H1 (cell line): ENCODE results near the gene RNF6. TPM values are rescaled to one million over a fixed set of nuclear protein-coding genes. Genes with fewer than 3 reads are reported as not detected.

Source experiments
- ASH2L ChIP-seq: fragments of 200-600, 300-600 bp; sonication (generic); IDR thresholded peaks from one replicate; pipeline ENCODE4 v1.7.1; 2017; ENCODE audit warnings: low read length
- CHD1 ChIP-seq: IDR thresholded peaks from 2 replicates; pipeline ENCODE4 v1.6.1; 2012; ENCODE audit warnings: low read depth, low read length, improper control_type of control experiment
- CREB1 ChIP-seq: IDR thresholded peaks from 2 replicates; pipeline ENCODE4 v1.6.1; 2012; ENCODE audit warnings: inconsistent platforms
- KDM1A ChIP-seq: fragments of 200-600, 300-600 bp; sonication (generic); IDR thresholded peaks from 2 replicates; pipeline ENCODE4 v1.7.1; 2016; ENCODE audit warnings: mild to moderate bottlenecking, low read length, borderline replicate concordance
- NRF1 ChIP-seq: IDR thresholded peaks from 2 replicates; pipeline ENCODE4 v1.6.1; 2011; ENCODE audit warnings: mild to moderate bottlenecking, low read depth, low read length, improper control_type of control experiment
- POU5F1 ChIP-seq: IDR thresholded peaks from 2 replicates; pipeline ENCODE4 v1.6.1; 2011; ENCODE audit warnings: low read depth, mild to moderate bottlenecking, low read length, moderate library complexity
- RAD21 ChIP-seq, 2 experiments: IDR thresholded peaks in 1 of 2; conservative IDR thresholded peaks in 1 of 2; 2 replicates each; pipeline ENCODE4 v1.6.1; 2011; ENCODE audit warnings: low read depth in 2 of 2, low read length in 2 of 2, improper control_type of control experiment in 1 of 2, inconsistent platforms in 1 of 2, mild to moderate bottlenecking in 1 of 2, moderate library complexity in 1 of 2
- SP4 ChIP-seq: IDR thresholded peaks from 2 replicates; pipeline ENCODE4 v1.6.1; 2012; ENCODE audit warnings: low read length, inconsistent platforms
- TAF1 ChIP-seq: IDR thresholded peaks from 2 replicates; pipeline ENCODE4 v1.6.1; 2011; ENCODE audit warnings: mild to moderate bottlenecking, low read depth, low read length
- TBP ChIP-seq: IDR thresholded peaks from 2 replicates; pipeline ENCODE4 v1.6.1; 2011; ENCODE audit warnings: low read depth, low read length, improper control_type of control experiment
- polyA plus RNA-seq, 7 experiments: library from polyadenylated mRNA; depleted of rRNA in 3 of 7; stranded (reverse) in 5 of 7; unstranded in 2 of 7; fragments of >200 nt in 5 of 7; fragments of 200-250 nt in 2 of 7; gene quantifications; 1 replicate in 5 of 7; 2 replicates in 1 of 7; 4 replicates in 1 of 7; pipeline versions ENCODE4 v1.2.1 to v1.2.3, GENCODE V29; 2011 to 2013; ENCODE audit warnings: missing spikeins in 2 of 7, mixed read lengths in 2 of 7
- total RNA-seq: library from RNA; stranded (reverse); fragmentation: NEBNext Ultra II Directional; extraction: Animal tissue kit (Norgen Biotek cat#: 25700); gene quantifications from 2 replicates; pipeline ENCODE4 v1.2.1, GENCODE V29; 2021
- TF ChIP-seq, protein P1 (sequence below): fragments of 300-600 bp; sonication (generic); IDR thresholded peaks from 2 replicates; pipeline ENCODE4 v1.7.1; 2012; ENCODE audit warnings: low read length, moderate library complexity, mild to moderate bottlenecking, inconsistent platforms; ENCODE audit not compliant: insufficient replicate concordance

The RNF6 gene
- total and polyA plus RNA-seq, 2 of the 8 experiments (the other 6 are each of a cell fraction or from before 2014, with no cell fraction given), result 4.0 to 13.8 TPM

DNA sequence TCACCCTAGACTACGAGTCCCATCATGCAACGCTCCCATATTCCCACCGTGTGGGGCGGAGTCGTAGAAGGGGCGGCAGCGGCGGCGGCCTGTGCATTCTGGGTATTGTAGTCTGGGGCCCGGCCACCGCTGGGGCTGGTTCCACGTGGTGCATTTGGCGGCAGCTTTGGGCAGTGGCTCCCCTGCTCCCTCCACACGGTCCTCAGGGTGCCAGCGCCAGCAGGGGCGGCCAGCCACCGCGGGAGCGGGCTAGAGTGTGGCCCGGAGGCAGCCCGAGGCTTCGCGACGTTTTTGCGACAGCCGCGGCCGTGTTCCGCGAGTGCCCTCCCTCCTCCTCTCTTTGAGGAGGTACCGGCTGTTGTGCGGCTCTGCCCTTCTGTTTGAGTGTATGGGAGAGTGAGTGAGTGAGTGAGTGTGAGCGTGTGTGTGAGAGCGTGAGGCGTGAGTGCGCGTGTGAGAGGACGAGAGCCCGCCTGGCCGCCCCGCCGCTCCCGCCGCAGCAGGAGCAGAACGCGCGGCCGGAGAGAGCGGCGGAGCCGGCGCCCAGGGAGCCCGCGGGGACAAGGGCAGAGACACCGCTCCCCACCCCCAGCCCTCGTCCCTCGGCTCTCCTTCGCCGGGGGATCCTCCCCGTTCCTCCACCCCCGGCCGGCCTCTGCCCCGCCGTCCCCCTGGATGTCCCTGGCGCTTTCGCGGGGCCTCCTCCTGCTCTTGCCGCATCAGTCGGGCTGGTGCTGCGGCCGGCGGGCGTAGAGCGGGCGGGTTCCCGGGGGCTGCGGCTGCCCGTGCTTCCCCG lies 31.9 kb upstream of the RNF6 start, which contains the start of gene CDK8 (continued):
- TF ChIP-seq, protein P1, sequence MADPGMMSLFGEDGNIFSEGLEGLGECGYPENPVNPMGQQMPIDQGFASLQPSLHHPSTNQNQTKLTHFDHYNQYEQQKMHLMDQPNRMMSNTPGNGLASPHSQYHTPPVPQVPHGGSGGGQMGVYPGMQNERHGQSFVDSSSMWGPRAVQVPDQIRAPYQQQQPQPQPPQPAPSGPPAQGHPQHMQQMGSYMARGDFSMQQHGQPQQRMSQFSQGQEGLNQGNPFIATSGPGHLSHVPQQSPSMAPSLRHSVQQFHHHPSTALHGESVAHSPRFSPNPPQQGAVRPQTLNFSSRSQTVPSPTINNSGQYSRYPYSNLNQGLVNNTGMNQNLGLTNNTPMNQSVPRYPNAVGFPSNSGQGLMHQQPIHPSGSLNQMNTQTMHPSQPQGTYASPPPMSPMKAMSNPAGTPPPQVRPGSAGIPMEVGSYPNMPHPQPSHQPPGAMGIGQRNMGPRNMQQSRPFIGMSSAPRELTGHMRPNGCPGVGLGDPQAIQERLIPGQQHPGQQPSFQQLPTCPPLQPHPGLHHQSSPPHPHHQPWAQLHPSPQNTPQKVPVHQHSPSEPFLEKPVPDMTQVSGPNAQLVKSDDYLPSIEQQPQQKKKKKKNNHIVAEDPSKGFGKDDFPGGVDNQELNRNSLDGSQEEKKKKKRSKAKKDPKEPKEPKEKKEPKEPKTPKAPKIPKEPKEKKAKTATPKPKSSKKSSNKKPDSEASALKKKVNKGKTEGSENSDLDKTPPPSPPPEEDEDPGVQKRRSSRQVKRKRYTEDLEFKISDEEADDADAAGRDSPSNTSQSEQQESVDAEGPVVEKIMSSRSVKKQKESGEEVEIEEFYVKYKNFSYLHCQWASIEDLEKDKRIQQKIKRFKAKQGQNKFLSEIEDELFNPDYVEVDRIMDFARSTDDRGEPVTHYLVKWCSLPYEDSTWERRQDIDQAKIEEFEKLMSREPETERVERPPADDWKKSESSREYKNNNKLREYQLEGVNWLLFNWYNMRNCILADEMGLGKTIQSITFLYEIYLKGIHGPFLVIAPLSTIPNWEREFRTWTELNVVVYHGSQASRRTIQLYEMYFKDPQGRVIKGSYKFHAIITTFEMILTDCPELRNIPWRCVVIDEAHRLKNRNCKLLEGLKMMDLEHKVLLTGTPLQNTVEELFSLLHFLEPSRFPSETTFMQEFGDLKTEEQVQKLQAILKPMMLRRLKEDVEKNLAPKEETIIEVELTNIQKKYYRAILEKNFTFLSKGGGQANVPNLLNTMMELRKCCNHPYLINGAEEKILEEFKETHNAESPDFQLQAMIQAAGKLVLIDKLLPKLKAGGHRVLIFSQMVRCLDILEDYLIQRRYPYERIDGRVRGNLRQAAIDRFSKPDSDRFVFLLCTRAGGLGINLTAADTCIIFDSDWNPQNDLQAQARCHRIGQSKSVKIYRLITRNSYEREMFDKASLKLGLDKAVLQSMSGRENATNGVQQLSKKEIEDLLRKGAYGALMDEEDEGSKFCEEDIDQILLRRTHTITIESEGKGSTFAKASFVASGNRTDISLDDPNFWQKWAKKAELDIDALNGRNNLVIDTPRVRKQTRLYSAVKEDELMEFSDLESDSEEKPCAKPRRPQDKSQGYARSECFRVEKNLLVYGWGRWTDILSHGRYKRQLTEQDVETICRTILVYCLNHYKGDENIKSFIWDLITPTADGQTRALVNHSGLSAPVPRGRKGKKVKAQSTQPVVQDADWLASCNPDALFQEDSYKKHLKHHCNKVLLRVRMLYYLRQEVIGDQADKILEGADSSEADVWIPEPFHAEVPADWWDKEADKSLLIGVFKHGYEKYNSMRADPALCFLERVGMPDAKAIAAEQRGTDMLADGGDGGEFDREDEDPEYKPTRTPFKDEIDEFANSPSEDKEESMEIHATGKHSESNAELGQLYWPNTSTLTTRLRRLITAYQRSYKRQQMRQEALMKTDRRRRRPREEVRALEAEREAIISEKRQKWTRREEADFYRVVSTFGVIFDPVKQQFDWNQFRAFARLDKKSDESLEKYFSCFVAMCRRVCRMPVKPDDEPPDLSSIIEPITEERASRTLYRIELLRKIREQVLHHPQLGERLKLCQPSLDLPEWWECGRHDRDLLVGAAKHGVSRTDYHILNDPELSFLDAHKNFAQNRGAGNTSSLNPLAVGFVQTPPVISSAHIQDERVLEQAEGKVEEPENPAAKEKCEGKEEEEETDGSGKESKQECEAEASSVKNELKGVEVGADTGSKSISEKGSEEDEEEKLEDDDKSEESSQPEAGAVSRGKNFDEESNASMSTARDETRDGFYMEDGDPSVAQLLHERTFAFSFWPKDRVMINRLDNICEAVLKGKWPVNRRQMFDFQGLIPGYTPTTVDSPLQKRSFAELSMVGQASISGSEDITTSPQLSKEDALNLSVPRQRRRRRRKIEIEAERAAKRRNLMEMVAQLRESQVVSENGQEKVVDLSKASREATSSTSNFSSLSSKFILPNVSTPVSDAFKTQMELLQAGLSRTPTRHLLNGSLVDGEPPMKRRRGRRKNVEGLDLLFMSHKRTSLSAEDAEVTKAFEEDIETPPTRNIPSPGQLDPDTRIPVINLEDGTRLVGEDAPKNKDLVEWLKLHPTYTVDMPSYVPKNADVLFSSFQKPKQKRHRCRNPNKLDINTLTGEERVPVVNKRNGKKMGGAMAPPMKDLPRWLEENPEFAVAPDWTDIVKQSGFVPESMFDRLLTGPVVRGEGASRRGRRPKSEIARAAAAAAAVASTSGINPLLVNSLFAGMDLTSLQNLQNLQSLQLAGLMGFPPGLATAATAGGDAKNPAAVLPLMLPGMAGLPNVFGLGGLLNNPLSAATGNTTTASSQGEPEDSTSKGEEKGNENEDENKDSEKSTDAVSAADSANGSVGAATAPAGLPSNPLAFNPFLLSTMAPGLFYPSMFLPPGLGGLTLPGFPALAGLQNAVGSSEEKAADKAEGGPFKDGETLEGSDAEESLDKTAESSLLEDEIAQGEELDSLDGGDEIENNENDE, result no peak
- no peak for TF ChIP-seq CHD1
- peak; percentile 68 for TF ChIP-seq TBP
- TF ChIP-seq RAD21 (IDR thresholded peaks at IDR 0.05 in 1 of 2, conservative IDR thresholded peaks at IDR 0.05 in 1 of 2; ENCODE audit: low read depth in 2 of 2, low read length in 2 of 2), result no peak
- no peak for TF ChIP-seq POU5F1
- TF ChIP-seq SP4, result no peak
- peak; percentile 85; the same call in 1 of the 2 replicates for TF ChIP-seq TAF1
- no peak for TF ChIP-seq NRF1
- TF ChIP-seq CREB1, result peak; percentile 58; the same call in 1 of the 2 replicates
- peak; percentile 97 for TF ChIP-seq ASH2L
- TF ChIP-seq KDM1A, result no peak
